WI38 (cell line): ENCODE measurements around the gene CFAP20.
"Not testable (repeated sequence)": the region's sequence is repeated elsewhere in the genome, so short reads cannot be mapped to it uniquely, and the experiment has no call there.

Experiments
- H3K4me3 ChIP-seq: 2 replicates; pipeline ENCODE4 v1.5.1; 2011; ENCODE audit warnings: low read depth, mild to moderate bottlenecking, control low read depth, low read length
- TF ChIP-seq, protein P1 (sequence below): IDR thresholded peaks from 2 replicates; pipeline ENCODE4 v1.5.1; 2012; ENCODE audit warnings: low read depth, mild to moderate bottlenecking, control low read depth, low read length

CFAP20 gene

DNA sequence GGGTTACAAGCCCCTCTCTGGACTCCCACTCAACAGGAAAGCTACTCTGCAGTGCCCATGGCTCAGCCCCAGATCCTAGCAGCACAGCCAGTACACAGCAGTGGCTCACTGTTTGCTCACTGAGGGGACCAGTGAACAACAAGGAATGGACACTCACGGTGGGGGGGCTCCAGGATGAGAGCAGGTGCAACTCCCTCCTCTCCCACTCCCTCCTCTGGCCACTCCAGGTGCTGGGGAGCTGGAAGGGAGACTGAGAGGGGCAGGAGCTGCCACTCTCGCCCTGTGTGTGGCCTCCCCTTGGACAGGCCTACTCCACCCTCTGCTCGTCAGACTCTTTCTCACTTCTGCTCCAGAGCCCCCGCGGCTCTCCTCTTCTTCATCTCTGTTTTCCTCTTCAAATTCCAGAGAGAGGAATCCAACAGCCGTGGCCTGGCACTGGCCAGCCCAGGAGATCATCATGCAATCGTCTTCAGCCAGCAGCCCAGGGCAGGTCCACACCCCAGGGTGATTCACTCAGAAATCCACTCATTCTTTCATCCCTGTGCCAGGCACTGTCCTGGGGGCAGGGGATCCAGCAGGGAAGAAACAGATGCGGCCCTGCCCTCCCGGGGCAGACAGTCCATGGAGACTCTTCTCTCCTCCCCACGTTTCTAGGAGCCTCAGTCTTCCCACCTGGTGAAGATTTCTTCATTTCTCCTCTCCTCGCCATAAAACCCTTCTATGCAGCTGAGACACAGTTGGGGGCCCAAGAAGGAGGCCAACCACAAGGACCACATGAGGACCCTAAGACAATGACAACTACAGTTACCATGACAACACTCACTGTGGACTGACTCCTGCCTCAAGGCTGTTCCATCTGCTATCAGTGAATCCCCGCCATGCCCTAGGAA lies 30.7 kb downstream of the CFAP20 start:
- TF ChIP-seq, protein P1, sequence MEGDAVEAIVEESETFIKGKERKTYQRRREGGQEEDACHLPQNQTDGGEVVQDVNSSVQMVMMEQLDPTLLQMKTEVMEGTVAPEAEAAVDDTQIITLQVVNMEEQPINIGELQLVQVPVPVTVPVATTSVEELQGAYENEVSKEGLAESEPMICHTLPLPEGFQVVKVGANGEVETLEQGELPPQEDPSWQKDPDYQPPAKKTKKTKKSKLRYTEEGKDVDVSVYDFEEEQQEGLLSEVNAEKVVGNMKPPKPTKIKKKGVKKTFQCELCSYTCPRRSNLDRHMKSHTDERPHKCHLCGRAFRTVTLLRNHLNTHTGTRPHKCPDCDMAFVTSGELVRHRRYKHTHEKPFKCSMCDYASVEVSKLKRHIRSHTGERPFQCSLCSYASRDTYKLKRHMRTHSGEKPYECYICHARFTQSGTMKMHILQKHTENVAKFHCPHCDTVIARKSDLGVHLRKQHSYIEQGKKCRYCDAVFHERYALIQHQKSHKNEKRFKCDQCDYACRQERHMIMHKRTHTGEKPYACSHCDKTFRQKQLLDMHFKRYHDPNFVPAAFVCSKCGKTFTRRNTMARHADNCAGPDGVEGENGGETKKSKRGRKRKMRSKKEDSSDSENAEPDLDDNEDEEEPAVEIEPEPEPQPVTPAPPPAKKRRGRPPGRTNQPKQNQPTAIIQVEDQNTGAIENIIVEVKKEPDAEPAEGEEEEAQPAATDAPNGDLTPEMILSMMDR = no peak

DNA sequence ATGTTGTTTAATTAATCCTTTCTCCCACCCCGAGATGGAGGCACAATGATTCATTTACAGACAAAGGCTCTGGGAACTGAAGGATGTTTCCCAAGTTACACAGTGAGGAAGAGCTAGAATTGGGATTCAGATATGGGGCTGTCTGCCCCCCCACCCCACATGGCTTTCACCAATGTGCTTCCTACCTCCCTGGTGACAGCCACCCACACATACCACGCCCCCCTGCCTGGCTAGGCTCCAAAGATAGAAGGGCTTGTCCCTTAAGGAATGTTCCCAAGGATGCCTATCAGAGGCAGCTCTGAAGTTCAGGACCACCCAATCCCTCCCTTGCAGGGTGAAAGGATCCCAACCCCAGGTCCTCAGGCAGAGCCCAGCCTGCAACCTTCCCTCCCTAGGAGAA lies 32.9 kb downstream of the CFAP20 start:
- TF ChIP-seq, protein P1 = no peak
- H3K4me3 ChIP-seq = no peak overlapping the region

More for the DNA sequence above, 30.7 kb downstream of the CFAP20 start:
- no peak overlapping the region for H3K4me3 ChIP-seq

DNA sequence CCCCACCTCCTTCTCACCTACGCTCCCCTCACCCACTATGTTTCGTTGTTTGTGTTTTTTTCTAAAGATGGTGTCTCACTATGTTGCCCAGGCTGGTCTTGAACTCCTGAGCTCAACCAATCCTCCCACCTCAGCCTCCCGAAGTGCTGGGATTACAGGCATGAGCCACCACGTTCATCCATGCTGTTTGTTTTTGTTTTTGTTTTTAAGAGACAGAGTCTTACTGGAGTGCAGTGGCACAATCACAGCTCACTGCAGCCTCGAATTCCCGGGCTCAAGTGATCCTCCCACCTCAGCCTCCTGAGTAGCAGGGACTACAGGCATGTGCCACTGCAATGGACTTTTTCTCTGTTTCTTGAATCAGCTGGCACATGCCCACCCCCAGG lies 33.6 kb downstream of the CFAP20 start:
- not testable (repeated sequence) for H3K4me3 ChIP-seq

DNA sequence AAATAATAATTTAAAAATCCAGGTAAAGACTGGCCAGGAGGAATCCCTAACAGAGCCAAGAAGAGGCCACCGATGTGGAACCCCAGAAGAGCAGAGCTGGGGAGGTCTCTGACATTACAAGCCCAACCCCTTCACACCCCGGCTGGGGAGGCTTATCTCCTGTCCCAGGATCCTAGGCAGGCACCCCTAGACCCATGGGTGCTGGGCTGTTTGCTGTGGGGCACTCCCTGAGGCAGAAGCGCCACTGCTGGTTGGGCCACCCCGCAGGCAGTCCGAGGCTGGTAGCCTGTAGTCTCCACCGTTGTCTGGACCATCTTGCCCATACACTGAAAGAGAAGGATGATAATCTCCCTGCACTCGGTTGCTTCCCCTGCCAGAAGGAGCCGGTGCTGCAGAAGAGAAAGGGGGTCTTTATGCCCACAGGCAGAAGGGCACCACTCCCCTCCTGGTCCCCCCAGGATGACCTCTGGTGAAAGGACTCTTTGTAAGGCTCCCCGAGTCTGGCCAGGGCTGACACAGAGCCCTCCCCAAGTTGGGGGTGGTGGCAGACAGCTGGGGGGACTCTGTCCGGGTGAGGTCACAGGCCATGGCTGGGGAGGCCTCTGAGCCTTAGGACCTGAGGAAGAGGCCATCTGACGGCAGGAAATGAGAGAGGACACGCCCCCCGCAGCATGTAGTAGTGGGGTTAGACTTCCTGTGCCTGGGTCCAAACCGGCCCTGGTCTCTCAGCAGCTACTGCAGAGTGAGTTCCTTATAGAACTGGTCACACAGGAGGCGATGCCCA lies 34.2 kb downstream of the CFAP20 start:
- no peak overlapping the region for H3K4me3 ChIP-seq
- TF ChIP-seq, protein P1 = no peak

DNA sequence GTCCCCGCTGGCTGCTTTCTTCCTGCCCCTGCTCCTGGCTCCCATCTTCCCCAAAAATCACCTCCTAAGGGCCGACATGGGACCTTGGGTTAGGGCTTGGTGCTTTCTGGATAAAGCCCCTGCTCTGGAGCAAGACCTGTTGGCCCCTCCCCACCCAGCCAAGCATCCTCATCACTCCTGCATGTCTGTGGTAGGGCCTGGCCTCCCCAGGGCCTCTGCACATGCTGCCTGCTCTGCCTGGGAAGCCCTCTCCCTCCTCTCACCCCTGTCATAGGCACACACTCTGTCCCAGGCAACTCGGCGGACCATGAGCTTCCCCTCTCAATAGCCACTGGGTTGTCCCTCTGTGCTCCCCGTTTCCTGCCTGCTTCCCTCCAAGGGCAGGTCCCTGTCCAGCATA lies 35.2 kb downstream of the CFAP20 start:
- H3K4me3 ChIP-seq = no peak overlapping the region
- TF ChIP-seq, protein P1 = no peak

DNA sequence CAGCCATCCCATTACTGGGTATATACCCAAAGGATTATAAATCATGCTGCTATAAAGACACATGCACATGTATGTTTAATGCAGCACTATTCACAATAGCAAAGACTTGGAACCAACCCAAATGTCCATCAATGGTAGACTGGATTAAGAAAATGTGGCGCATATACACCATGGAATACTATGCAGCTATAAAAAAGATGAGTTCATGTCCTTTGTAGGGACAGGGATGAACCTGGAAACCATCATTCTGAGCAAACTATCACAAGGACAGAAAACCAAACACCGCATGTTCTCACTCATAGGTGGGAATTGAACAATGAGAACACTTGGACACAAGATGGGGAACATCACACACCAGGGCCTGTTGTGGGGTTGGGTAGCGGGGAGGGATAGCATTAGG lies 38.8 kb downstream of the CFAP20 start:
- not testable (repeated sequence) for H3K4me3 ChIP-seq

DNA sequence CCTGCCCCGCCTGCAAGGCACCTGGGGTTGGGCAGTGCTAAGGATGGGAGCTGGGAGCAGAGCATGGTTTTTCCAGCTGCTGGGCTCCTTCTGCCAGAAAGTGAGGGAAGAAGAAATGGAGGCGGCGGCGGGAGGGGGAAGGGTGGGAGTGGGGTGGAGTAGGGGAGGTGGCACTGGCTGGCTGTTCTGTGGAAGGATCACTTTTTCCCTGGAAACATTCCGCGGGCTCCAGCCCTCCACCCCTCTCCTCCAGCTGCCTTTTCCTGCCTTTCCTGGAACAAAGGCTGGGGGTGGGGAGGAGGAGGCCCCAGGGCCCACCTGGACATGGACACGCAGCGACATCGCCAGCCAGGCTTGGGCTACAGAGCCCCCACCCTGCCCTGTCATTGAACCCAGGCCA lies 41.1 kb downstream of the CFAP20 start:
- no peak overlapping the region for H3K4me3 ChIP-seq
- TF ChIP-seq, protein P1 = no peak

DNA sequence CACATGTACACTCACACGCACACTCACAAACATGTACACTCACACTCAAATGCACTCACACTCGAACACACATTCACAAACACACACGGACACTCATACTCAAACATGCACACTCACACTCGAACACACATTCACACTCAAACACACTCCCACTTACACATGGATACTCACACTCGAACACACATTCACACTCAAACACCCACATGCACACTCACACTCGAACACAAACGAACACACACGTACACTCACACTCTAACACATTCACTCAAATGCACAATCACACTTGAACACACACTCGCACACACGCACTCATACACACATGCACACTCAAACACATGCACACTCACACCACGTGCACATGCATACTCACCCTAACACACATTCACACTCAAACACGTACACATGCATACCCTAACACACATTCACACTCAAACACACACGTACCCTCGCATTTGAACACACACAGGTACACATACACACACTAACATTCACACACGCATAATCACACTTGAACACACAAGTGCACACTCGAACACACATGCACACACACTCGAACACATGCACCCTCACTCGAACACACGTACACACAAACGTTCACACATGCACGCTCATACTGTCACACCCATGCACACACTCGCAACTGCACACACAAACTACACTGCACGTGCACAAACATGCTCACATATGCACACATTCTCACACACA lies 41.8 kb downstream of the CFAP20 start:
- TF ChIP-seq, protein P1 = no peak
- no peak overlapping the region for H3K4me3 ChIP-seq
